HEK293 (cell line): Measurements from ENCODE around the gene VPS26B.

ENCODE experiments used
- GLI4 ChIP-seq: fragments of 450-650 bp; formaldehyde crosslinking; IDR thresholded peaks from 2 replicates; pipeline ENCODE4 v1.5.1; 2016; ENCODE audit warnings: missing biosample characterization, missing genetic modification characterization
- KLF10 ChIP-seq: fragments of 450-650 bp; IDR thresholded peaks from 2 replicates; pipeline ENCODE4 v1.5.1; 2018; ENCODE audit warnings: missing biosample characterization, mild to moderate bottlenecking, missing genetic modification characterization
- YY1 ChIP-seq: fragments of 450-650 bp; formaldehyde crosslinking; IDR thresholded peaks from 2 replicates; pipeline ENCODE4 v1.5.1; 2018; ENCODE audit warnings: missing biosample characterization, missing genetic modification characterization
- ZNF510 ChIP-seq: fragments of 450-650 bp; formaldehyde crosslinking; IDR thresholded peaks from 2 replicates; pipeline ENCODE4 v1.5.1; 2018; ENCODE audit warnings: mild to moderate bottlenecking, missing genetic modification characterization, missing biosample characterization; ENCODE audit not compliant: insufficient replicate concordance
- ZNF544 ChIP-seq: fragments of 450-650 bp; formaldehyde crosslinking; IDR thresholded peaks from 2 replicates; pipeline ENCODE4 v1.5.0; 2017; ENCODE audit warnings: missing biosample characterization, missing genetic modification characterization
- ZNF585B ChIP-seq: fragments of 450-650 bp; formaldehyde crosslinking; IDR thresholded peaks from 2 replicates; pipeline ENCODE4 v1.5.1; 2016; ENCODE audit warnings: missing biosample characterization, missing genetic modification characterization
- TF ChIP-seq, protein P1 (sequence below): fragments of 450-650 bp; formaldehyde crosslinking; IDR thresholded peaks from 2 replicates; pipeline ENCODE4 v1.5.1; 2016; ENCODE audit warnings: missing biosample characterization, missing genetic modification characterization
- TF ChIP-seq, protein P2 (sequence below): fragments of 450-650 bp; formaldehyde crosslinking; IDR thresholded peaks from 2 replicates; pipeline ENCODE4 v1.5.1; 2016; ENCODE audit warnings: missing biosample characterization, missing genetic modification characterization

DNA sequence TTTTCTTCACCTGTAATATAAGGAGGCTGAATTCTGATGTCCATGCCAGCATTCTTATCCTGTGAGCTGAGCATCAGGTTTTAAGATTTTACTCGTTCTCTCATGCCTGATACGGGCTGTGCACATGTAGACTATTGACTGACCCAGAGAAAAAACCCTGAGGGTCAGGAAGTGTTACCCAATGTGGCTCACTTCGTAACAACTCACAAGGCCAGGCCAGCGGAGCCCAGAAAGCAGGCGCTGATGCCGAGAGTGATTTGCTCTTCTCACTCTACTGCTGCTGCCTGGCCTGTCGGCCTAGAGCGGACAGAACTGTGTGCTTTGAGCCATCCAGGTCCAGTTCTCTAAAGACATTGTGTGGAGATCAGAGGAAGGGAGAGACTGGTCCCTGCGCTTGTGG lies 17.9 kb downstream of the VPS26B start:
- TF ChIP-seq, protein P1, sequence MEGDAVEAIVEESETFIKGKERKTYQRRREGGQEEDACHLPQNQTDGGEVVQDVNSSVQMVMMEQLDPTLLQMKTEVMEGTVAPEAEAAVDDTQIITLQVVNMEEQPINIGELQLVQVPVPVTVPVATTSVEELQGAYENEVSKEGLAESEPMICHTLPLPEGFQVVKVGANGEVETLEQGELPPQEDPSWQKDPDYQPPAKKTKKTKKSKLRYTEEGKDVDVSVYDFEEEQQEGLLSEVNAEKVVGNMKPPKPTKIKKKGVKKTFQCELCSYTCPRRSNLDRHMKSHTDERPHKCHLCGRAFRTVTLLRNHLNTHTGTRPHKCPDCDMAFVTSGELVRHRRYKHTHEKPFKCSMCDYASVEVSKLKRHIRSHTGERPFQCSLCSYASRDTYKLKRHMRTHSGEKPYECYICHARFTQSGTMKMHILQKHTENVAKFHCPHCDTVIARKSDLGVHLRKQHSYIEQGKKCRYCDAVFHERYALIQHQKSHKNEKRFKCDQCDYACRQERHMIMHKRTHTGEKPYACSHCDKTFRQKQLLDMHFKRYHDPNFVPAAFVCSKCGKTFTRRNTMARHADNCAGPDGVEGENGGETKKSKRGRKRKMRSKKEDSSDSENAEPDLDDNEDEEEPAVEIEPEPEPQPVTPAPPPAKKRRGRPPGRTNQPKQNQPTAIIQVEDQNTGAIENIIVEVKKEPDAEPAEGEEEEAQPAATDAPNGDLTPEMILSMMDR (tag by site-specific recombination), result no peak
- no peak for TF ChIP-seq ZNF544 (tag by site-specific recombination)
- TF ChIP-seq KLF10 (tag by site-specific recombination), result no peak
- TF ChIP-seq ZNF585B, result no peak
- TF ChIP-seq, protein P2, sequence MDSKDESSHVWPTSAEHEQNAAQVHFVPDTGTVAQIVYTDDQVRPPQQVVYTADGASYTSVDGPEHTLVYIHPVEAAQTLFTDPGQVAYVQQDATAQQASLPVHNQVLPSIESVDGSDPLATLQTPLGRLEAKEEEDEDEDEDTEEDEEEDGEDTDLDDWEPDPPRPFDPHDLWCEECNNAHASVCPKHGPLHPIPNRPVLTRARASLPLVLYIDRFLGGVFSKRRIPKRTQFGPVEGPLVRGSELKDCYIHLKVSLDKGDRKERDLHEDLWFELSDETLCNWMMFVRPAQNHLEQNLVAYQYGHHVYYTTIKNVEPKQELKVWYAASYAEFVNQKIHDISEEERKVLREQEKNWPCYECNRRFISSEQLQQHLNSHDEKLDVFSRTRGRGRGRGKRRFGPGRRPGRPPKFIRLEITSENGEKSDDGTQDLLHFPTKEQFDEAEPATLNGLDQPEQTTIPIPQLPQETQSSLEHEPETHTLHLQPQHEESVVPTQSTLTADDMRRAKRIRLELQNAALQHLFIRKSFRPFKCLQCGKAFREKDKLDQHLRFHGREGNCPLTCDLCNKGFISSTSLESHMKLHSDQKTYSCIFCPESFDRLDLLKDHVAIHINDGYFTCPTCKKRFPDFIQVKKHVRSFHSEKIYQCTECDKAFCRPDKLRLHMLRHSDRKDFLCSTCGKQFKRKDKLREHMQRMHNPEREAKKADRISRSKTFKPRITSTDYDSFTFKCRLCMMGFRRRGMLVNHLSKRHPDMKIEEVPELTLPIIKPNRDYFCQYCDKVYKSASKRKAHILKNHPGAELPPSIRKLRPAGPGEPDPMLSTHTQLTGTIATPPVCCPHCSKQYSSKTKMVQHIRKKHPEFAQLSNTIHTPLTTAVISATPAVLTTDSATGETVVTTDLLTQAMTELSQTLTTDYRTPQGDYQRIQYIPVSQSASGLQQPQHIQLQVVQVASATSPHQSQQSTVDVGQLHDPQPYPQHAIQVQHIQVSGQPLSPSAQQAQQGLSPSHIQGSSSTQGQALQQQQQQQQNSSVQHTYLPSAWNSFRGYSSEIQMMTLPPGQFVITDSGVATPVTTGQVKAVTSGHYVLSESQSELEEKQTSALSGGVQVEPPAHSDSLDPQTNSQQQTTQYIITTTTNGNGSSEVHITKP, result no peak
- TF ChIP-seq YY1 (tag by site-specific recombination), result no peak
- no peak for TF ChIP-seq ZNF510 (tag by site-specific recombination)
- no peak for TF ChIP-seq GLI4 (tag by site-specific recombination)
